Measurements from ENCODE around the gene ASIC1.

Gene ASIC1

GRCh38 chr12:50041062-50041860, 16.1 kb upstream of the ASIC1 start:
- no peak for DNase-seq

DNA sequence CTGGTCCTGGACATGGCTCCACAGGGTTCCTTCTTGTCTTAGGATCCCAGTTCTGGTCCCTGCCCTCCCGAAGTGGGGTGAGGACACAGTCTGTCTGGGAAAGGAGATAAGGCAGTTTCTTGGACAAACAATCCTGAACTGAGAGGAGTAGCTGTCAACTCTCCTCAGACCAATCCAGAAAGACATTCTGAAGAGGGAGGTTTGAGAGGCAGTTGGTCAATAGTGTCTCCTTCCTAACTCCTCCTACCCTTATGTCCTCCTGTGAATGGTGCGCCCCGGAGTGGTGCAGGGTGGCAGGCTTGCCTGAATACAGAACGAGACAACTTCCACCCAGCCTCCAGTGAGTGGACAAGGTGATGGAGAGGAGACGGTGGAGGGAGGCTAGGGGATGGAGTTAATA, 15.4 kb upstream of the ASIC1 start:
- DNase-seq: no peak

DNA sequence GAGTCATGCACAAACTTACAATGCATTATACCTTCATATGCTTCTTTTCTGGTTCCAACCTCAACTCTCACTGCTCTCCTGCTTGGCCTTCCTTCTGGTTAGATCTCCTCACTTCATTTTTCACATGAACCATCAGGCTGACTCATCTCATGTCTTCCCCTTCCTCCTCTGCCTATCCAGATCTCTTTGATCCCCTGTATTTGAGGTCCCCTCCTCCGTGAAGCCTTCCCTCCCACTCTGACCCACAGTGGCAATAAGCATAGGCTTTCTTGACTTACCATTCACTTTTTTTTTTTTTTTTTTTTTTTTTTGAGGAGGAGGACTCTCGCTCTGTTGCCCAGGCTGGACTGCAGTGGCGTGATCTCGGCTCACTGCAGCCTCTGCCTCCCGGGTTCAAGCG, 14.7 kb upstream of the ASIC1 start:
- no peak for DNase-seq

DNA sequence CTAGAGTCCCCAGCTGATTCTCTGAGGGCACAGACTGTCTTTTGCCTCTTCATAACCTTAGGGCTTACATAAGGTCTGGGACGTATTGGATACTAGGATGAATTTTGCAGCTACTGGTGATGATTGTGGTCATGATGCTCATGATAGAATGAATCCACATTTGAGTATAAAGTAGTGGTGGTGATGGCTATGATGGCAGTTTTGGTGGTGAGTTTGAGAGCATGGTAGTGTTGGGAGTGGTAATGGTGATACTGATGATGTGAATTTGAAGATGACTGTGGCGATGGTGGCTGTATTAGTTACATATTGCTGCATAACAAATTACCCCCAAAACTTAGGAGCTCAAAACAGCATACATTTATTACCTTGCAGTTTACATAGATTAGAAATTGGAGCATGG, 14.1 kb upstream of the ASIC1 start:
- DNase-seq: no peak

GRCh38 chr12:50043854-50044253, 13.5 kb upstream of the ASIC1 start:
- no peak for DNase-seq

- no peak for DNase-seq
Measured at GRCh38 chr12:50047693-50048250, 9.6 kb upstream of the ASIC1 start.

- DNase-seq: no peak
Measured at GRCh38 chr12:50049254-50050118, 7.9 kb upstream of the ASIC1 start.

DNA sequence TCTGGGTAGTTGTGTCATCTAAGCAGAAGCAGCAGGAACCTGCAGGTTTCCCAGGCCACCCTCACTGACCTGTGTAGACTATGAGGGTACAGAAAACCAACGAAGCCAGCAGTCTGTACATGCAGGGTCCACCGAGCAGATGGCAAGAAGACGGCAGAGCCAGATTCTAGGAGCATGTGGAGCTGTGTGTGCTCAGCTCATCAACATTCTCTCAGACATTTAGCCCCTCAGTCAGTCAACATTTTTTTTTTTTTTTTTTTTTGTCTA, 7.3 kb upstream of the ASIC1 start:
- DNase-seq: no peak

GRCh38 chr12:50050410-50051098, 6.8 kb upstream of the ASIC1 start:
- DNase-seq: no peak

GRCh38 chr12:50051101-50051806, 6.1 kb upstream of the ASIC1 start:
- DNase-seq: no peak

DNA sequence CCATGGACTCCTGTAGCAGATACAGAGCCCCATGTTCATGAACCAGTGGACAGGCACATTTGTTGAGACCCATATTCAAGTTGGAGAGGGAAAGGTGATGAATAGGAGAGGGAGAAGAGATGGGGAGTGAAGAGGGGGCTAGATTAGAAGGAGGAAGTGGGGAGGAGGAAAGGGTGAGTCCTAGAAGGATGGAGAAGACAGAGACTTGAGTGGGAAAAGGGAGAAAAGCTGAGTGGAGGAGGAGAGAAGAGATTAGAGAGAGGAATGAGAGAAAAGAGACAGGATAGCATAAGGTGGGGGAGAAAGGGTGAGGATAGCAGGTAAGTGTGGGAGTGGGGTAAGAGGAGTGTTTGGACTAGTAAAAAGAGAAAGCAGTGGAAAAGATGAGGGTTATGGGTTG, 4.9 kb upstream of the ASIC1 start:
- no peak for DNase-seq

DNA sequence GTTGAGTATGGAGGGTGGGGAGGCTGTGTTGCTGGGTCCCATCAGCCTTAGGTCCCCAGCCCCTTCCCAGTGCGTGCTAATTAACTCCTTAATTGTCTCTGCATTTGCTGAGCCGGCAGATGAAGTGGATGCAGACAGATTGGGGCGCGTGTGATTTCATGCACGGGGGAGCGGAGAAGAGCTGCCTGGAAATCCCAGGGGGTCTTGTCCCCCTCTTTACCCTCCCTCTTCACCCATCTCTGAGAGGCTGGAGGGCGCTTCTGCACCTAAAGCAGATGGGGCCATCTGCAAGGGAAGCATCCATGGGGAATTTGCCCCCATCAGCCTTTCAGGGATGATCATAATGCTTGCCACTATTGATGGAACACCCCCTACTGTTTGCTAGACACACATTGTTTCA, 4.4 kb upstream of the ASIC1 start:
- no peak for DNase-seq

GRCh38 chr12:50053583-50053982, 3.8 kb upstream of the ASIC1 start:
- no peak for DNase-seq

- peak; percentile 54 for DNase-seq
Measured at GRCh38 chr12:50055831-50056638, 1.4 kb upstream of the ASIC1 start.

- no peak for DNase-seq
Measured at GRCh38 chr12:50056639-50056976, 788 bp upstream of the ASIC1 start.

DNA sequence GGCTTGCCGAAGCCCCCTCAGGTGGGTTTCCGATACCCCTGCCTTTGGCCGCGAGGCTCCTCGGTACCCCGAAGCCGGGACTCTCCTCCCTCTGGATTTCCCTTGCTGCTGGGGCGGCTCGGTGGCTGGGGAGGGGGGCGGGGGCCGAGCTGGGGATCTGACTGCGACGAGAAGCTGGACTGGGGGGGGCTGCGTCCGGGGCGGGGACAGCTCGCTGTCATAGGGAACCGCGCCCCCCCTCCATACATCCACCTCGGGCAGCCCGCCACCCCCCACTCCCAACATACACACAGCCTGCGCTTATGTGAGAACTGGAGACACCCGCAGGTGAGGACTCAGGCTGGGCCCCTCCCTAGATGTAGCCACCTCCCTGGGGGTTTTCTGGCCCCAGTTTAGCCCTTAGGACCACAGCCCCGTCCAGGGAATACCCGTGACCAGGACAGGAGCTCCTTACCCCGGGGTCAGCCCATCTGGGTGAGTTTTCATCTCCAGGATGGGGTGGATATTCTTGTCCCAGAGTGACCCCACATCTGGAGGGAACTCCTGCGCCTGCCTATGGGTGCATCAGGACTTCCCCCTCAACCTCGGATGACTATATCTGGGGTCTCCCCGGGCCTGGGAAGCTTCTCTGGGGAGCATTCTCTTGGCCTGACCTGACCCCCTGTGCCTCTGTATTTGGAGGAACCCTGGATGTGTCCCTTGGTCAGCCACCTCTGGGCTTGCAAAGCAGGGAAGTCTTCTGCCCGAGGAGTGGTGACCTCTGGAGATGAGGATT, 687 bp downstream of the ASIC1 start:
- DNase-seq: no peak

GRCh38 chr12:50058743-50059312, 1.4 kb downstream of the ASIC1 start:
- DNase-seq: no peak

- DNase-seq: no peak
Measured at GRCh38 chr12:50059440-50060119, 2.2 kb downstream of the ASIC1 start.

- no peak for DNase-seq
Measured at GRCh38 chr12:50060120-50060468, 2.7 kb downstream of the ASIC1 start.

GRCh38 chr12:50061171-50061570, 3.8 kb downstream of the ASIC1 start:
- DNase-seq: no peak
